ENCODE results near the gene NLRP6. TPM values are rescaled to one million over a fixed set of nuclear protein-coding genes. Genes with fewer than 3 reads are reported as not detected.
"Not testable (repeated sequence)": the region's sequence is repeated elsewhere in the genome, so short reads cannot be mapped to it uniquely, and the experiment has no call there.

Gene NLRP6
- total and polyA plus RNA-seq, 5 donors: 0.02 to 0.24 (median 0.11) TPM; not detected in 2

GRCh38 chr11:283405-284104 lies 5.3 kb downstream of the NLRP6 start:
- 84% methylated on average over 23 of the region's 23 CpGs for WGBS
- H3K27me3 ChIP-seq (ENCODE audit: control insufficient read depth, insufficient read depth): no peaks in the 10 kb centered on the region

GRCh38 chr11:284105-285020 lies 6.2 kb downstream of the NLRP6 start:
- Histone ChIP-seq H3K27me3 (ENCODE audit: control insufficient read depth, insufficient read depth) (no peaks in the 10 kb centered on the region), H3K9me3 (ENCODE audit: control insufficient read depth, low read length) (no peaks in the 10 kb centered on the region), H3K4me1 (ENCODE audit: control insufficient read depth, insufficient read depth, low read length) (no peaks in the 10 kb centered on the region), H3K27ac (ENCODE audit: low read length) (no peak overlapping the region), H3K4me3 (ENCODE audit: low read length) (no peak overlapping the region)
- intact Hi-C loops (cut with DNase I): no loop called here
- 84% methylated on average over 24 of the region's 24 CpGs for WGBS
- DNase-seq (peak in 2 of 3 donors; percentile 44 to 56), ATAC-seq (no peak)

More at GRCh38 chr11:283405-284104, 5.3 kb downstream of the NLRP6 start:
- no peaks in the 10 kb centered on the region for H3K9me3 ChIP-seq (ENCODE audit: control insufficient read depth, low read length)
- intact Hi-C loops (cut with DNase I): no loop called here
- H3K4me3 ChIP-seq (ENCODE audit: low read length): no peak overlapping the region
- no peak overlapping the region for H3K27ac ChIP-seq (ENCODE audit: low read length)
- ATAC-seq (no peak), DNase-seq (no peak)
- no peaks in the 10 kb centered on the region for H3K4me1 ChIP-seq (ENCODE audit: control insufficient read depth, insufficient read depth, low read length)

- intact Hi-C loops (cut with DNase I): no loop called here
- H3K27me3 ChIP-seq (ENCODE audit: control insufficient read depth, insufficient read depth): no peaks in the 10 kb centered on the region
- H3K4me3 ChIP-seq (ENCODE audit: low read length): no peak overlapping the region
- no peak overlapping the region for H3K27ac ChIP-seq (ENCODE audit: low read length)
- WGBS: 82% methylated on average over 29 of the region's 29 CpGs
- peak in 2 of 3 donors; percentile 42 to 46 for DNase-seq
- no peaks in the 10 kb centered on the region for H3K9me3 ChIP-seq (ENCODE audit: control insufficient read depth, low read length)
- H3K4me1 ChIP-seq (ENCODE audit: control insufficient read depth, insufficient read depth, low read length): no peaks in the 10 kb centered on the region
- no peak for ATAC-seq
Measured at GRCh38 chr11:285021-285893, 7.0 kb downstream of the NLRP6 start.

GRCh38 chr11:285894-286220 lies 7.7 kb downstream of the NLRP6 start:
- H3K9me3 ChIP-seq (ENCODE audit: control insufficient read depth, low read length): no peaks in the 10 kb centered on the region
- no peak overlapping the region for H3K4me3 ChIP-seq (ENCODE audit: low read length)
- no peak for ATAC-seq
- no peaks in the 10 kb centered on the region for H3K4me1 ChIP-seq (ENCODE audit: control insufficient read depth, insufficient read depth, low read length)
- H3K27ac ChIP-seq (ENCODE audit: low read length): no peak overlapping the region
- DNase-seq: peak in 1 of 3 donors; percentile 25
- intact Hi-C loops (cut with DNase I): no loop called here
- WGBS: 82% methylated on average over 8 of the region's 8 CpGs
- H3K27me3 ChIP-seq (ENCODE audit: control insufficient read depth, insufficient read depth): no peaks in the 10 kb centered on the region

GRCh38 chr11:286977-287820 lies 9.0 kb downstream of the NLRP6 start:
- H3K27ac ChIP-seq (ENCODE audit: low read length); H3K4me1 ChIP-seq (ENCODE audit: control insufficient read depth, insufficient read depth, low read length); H3K4me3 ChIP-seq (ENCODE audit: low read length); ATAC-seq; intact Hi-C loops (cut with DNase I); H3K9me3 ChIP-seq (ENCODE audit: control insufficient read depth, low read length); H3K27me3 ChIP-seq (ENCODE audit: control insufficient read depth, insufficient read depth): not testable (repeated sequence)
- 82% methylated on average over 27 of the region's 27 CpGs for WGBS
- peak; percentile 16 to 53 (median 46) for DNase-seq

GRCh38 chr11:287821-288477 lies 9.7 kb downstream of the NLRP6 start:
- WGBS: 24% methylated on average over 41 of the region's 41 CpGs
- no peaks in the 10 kb centered on the region for H3K4me1 ChIP-seq (ENCODE audit: control insufficient read depth, insufficient read depth, low read length)
- H3K9me3 ChIP-seq (ENCODE audit: control insufficient read depth, low read length): no peaks in the 10 kb centered on the region
- intact Hi-C loops (cut with DNase I): no loop called here
- no peak overlapping the region for H3K27ac ChIP-seq (ENCODE audit: low read length)
- no peaks in the 10 kb centered on the region for H3K27me3 ChIP-seq (ENCODE audit: control insufficient read depth, insufficient read depth)
- peak overlapping the region; percentile 73 for H3K4me3 ChIP-seq (ENCODE audit: low read length)
- ATAC-seq: no peak
- peak; percentile 15 to 58 (median 55) for DNase-seq

GRCh38 chr11:288478-289397 lies 10.5 kb downstream of the NLRP6 start, which contains the start of gene PGGHG:
TSS of gene PGGHG (plus strand) at chr11:289126. CDS start at chr11:289817, 691 bp downstream.
- Histone ChIP-seq H3K9me3 (ENCODE audit: control insufficient read depth, low read length) (no peaks in the 10 kb centered on the region), H3K27me3 (ENCODE audit: control insufficient read depth, insufficient read depth) (no peaks in the 10 kb centered on the region), H3K4me3 (ENCODE audit: low read length) (peak within 1 kb of the TSS; percentile 73), H3K27ac (ENCODE audit: low read length) (no peak within 1 kb of the TSS), H3K4me1 (ENCODE audit: control insufficient read depth, insufficient read depth, low read length) (no peaks in the 10 kb centered on the region)
- ATAC-seq: peak; percentile 84 to 90
- peak; percentile 87 to 95 (median 94) for DNase-seq
- 1% methylated on average over 111 of the region's 112 CpGs for WGBS
- intact Hi-C loops (cut with DNase I): no loop called here

- no peaks in the 10 kb centered on the region for H3K9me3 ChIP-seq (ENCODE audit: control insufficient read depth, low read length)
- no peaks in the 10 kb centered on the region for H3K27me3 ChIP-seq (ENCODE audit: control insufficient read depth, insufficient read depth)
- ATAC-seq (peak in 1 of 2 donors; percentile 6), DNase-seq (no peak)
- no peak overlapping the region for H3K27ac ChIP-seq (ENCODE audit: low read length)
- no peaks in the 10 kb centered on the region for H3K4me1 ChIP-seq (ENCODE audit: control insufficient read depth, insufficient read depth, low read length)
- H3K4me3 ChIP-seq (ENCODE audit: low read length): peak overlapping the region; percentile 73
- WGBS: 22% methylated on average over 14 of the region's 14 CpGs
- intact Hi-C loops (cut with DNase I): no loop called here
Measured at GRCh38 chr11:289398-289711, 11.1 kb downstream of the NLRP6 start.
